ENCODE data around the gene MAB21L3.
"Not testable (repeated sequence)": the region's sequence is repeated elsewhere in the genome, so short reads cannot be mapped to it uniquely, and the experiment has no call there.

Gene MAB21L3

DNA sequence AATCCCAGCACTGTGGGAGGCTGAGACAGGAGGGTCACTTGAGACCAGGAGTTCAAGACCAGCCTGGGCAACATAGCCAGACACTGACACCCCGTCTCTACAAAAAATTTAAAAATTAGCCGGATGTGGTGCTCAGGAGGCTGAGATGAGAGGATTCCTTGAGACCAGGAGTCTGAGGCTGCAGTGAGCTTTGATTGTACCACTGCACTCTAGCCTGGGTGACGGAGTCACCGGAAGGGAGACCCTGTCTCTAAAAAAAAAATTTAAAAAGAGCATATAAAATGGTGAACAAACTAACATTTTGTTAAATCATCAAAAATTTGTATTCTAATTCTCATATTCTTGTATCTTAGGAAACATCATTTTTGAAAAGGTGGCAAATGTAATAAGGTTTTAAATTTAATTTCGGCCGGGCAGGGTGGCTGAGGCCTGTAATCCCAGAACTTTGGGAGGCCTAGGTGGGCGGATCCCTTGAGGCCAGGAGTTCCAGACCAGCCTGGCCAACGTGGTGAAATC, 27.1 kb downstream of the MAB21L3 start:
- DNase-seq, result no peak
- no peaks in the 10 kb centered on the region for H3K36me3 Mint-ChIP-seq
- H3K4me3 Mint-ChIP-seq, result peak overlapping the region in 1 of 2 donors; percentile 19
- peaks cover 0 to 9% of the 10 kb centered on the region in 2 donors for H3K4me1 Mint-ChIP-seq
- peaks cover under 1 to 1% of the 10 kb centered on the region in 2 donors for H3K9me3 Mint-ChIP-seq
- ATAC-seq (replicated peaks), result no peak
- H3K27ac Mint-ChIP-seq, result no peak overlapping the region
- peaks cover 13 to 29% of the 10 kb centered on the region in 2 donors for H3K27me3 Mint-ChIP-seq

- Mint-ChIP-seq H3K9me3 (peaks cover 7 to 10% of the 10 kb centered on the region in 2 donors), H3K4me1 (peaks cover 0 to 9% of the 10 kb centered on the region in 2 donors), H3K4me3 (no peak overlapping the region), H3K27me3 (peaks cover 11 to 31% of the 10 kb centered on the region in 2 donors), H3K27ac (no peak overlapping the region), H3K36me3 (peaks cover 2 to 5% of the 10 kb centered on the region in 2 donors)
- DNase-seq (no peak), ATAC-seq (replicated peaks) (no peak)
Observed at GRCh38 chr1:116139592-116140134, 28.5 kb downstream of the MAB21L3 start.

- DNase-seq (no peak), ATAC-seq (replicated peaks) (no peak)
- Mint-ChIP-seq H3K4me1 (peaks cover 0 to 3% of the 10 kb centered on the region in 2 donors), H3K27me3 (peaks cover 20 to 38% of the 10 kb centered on the region in 2 donors), H3K27ac (no peak overlapping the region), H3K9me3 (peaks cover 7 to 10% of the 10 kb centered on the region in 2 donors), H3K36me3 (peaks cover 2 to 5% of the 10 kb centered on the region in 2 donors), H3K4me3 (no peak overlapping the region)
Observed at GRCh38 chr1:116144151-116144550, 33.0 kb downstream of the MAB21L3 start.

DNA sequence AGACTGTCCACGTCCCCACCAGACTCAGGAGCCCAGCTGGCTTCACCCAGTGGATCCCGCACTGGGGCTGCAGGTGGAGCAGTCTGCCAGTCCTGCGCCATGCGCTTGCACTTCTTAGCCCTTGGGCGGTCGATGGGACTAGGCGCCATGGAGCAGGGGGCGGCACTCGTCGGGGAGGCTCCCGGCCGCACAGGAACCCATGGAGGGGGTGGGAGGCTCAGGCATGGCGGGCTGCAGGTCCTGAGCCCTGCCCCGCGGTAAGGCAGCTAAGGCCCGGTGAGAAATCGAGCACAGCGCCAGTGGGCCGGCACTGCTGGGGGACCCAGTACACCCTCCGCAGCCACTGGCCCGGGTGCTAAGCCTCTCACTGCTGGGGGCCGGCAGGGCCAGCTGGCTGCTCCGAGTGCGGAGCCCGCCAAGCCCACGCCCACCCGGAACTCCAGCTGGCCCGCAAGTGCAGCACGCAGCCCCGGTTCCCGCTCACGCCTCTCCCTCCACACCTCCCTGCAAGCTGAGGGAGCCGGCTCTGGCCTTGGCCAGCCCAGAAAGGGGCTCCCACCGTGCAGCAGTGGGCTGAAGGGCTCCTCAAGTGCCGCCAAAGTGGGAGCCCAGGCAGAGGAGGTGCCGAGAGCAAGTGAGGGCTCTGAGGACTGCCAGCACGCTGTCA, 35.4 kb downstream of the MAB21L3 start:
- H3K36me3 Mint-ChIP-seq; H3K4me1 Mint-ChIP-seq; DNase-seq; H3K27ac Mint-ChIP-seq; ATAC-seq (replicated peaks); H3K4me3 Mint-ChIP-seq; H3K9me3 Mint-ChIP-seq: not testable (repeated sequence)
- H3K27me3 Mint-ChIP-seq, result peaks cover 33 to 50% of the 10 kb centered on the region in 2 donors

DNA sequence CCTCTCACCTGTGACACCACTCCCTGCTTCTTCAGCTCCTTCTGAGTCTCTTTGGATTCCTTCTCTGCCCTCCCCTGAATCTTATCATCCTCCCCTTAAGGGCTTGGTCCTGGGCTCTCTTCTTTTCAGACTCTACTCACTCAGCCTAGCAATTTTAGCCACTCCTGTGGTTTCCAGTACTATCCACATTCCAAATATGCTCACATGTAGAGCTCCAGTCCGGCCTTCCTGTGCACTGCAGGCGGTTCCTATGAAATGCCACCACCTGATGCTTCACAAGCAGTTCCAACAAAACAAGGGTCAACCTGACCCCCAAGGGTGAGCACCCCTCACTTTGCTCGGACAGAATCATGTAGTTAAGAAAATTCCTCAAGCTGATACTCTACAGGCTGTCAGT, 35.9 kb downstream of the MAB21L3 start:
- Mint-ChIP-seq H3K4me3 (no peak overlapping the region), H3K27ac (no peak overlapping the region), H3K4me1 (peaks cover 3 to 9% of the 10 kb centered on the region in 2 donors), H3K9me3 (peaks cover 7 to 10% of the 10 kb centered on the region in 2 donors), H3K36me3 (peaks cover 2 to 5% of the 10 kb centered on the region in 2 donors), H3K27me3 (peaks cover 36 to 45% of the 10 kb centered on the region in 2 donors)
- ATAC-seq (replicated peaks), result no peak
- DNase-seq, result no peak

DNA sequence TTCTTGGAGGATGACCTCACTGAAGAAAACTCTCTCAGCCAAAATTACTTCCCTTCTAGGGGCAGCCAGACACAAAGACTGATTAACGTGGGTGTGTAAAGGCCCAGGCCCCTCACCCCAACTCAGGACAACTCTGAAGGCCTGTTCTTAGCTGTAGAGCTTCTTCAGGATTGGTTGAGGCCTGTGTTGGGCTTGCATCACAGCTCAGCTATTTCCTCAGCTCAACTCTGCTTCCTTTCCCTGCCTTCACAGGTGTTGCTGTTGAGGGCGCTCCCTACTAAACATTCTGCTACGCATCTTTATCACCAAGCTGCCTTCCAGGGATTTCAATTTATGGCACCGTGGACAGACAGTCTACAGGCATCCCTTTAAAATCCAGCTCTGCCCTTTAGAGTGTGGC, 36.8 kb downstream of the MAB21L3 start:
- H3K4me1 Mint-ChIP-seq, result peaks cover 6 to 16% of the 10 kb centered on the region in 2 donors
- H3K27ac Mint-ChIP-seq, result no peak overlapping the region
- peaks cover 7 to 10% of the 10 kb centered on the region in 2 donors for H3K9me3 Mint-ChIP-seq
- no peak for DNase-seq
- no peak for ATAC-seq (replicated peaks)
- H3K4me3 Mint-ChIP-seq, result no peak overlapping the region
- peaks cover 36 to 39% of the 10 kb centered on the region in 2 donors for H3K27me3 Mint-ChIP-seq
- peaks cover 2 to 5% of the 10 kb centered on the region in 2 donors for H3K36me3 Mint-ChIP-seq

GRCh38 chr1:116148967-116149366, 37.8 kb downstream of the MAB21L3 start:
- DNase-seq, result no peak
- ATAC-seq (replicated peaks), result no peak
- peaks cover 4% of the 10 kb centered on the region in 2 donors for H3K9me3 Mint-ChIP-seq
- peaks cover 7 to 20% of the 10 kb centered on the region in 2 donors for H3K4me1 Mint-ChIP-seq
- H3K27me3 Mint-ChIP-seq, result peaks cover 29 to 30% of the 10 kb centered on the region in 2 donors
- H3K27ac Mint-ChIP-seq, result no peak overlapping the region
- H3K36me3 Mint-ChIP-seq, result peaks cover 2 to 4% of the 10 kb centered on the region in 2 donors
- no peak overlapping the region for H3K4me3 Mint-ChIP-seq

GRCh38 chr1:116150368-116150767, 39.2 kb downstream of the MAB21L3 start:
- Mint-ChIP-seq H3K36me3 (no peaks in the 10 kb centered on the region), H3K4me3 (no peak overlapping the region), H3K9me3 (no peaks in the 10 kb centered on the region), H3K27me3 (peaks cover 26 to 39% of the 10 kb centered on the region in 2 donors), H3K27ac (no peak overlapping the region), H3K4me1 (peaks cover 7 to 20% of the 10 kb centered on the region in 2 donors)
- DNase-seq (no peak), ATAC-seq (replicated peaks) (no peak)

GRCh38 chr1:116151739-116152576, 40.8 kb downstream of the MAB21L3 start:
- H3K4me3 Mint-ChIP-seq, result peak overlapping the region; percentile 76 to 79
- DNase-seq, result peak; percentile 73
- H3K27ac Mint-ChIP-seq, result peak overlapping the region; percentile 70

GRCh38 chr1:116152577-116152943, 41.4 kb downstream of the MAB21L3 start:
- peak overlapping the region in 1 of 2 donors; percentile 79 for H3K4me3 Mint-ChIP-seq
- ATAC-seq (replicated peaks) (no peak), DNase-seq (no peak)
- peak overlapping the region; percentile 4 for H3K27ac Mint-ChIP-seq
- H3K27me3 Mint-ChIP-seq, result peaks cover 21 to 35% of the 10 kb centered on the region in 2 donors
- H3K9me3 Mint-ChIP-seq, result no peaks in the 10 kb centered on the region
- peaks cover 7 to 20% of the 10 kb centered on the region in 2 donors for H3K4me1 Mint-ChIP-seq
- no peaks in the 10 kb centered on the region for H3K36me3 Mint-ChIP-seq

More at GRCh38 chr1:116151739-116152576, 40.8 kb downstream of the MAB21L3 start:
- Mint-ChIP-seq H3K27me3 (peaks cover 24 to 39% of the 10 kb centered on the region in 2 donors), H3K36me3 (no peaks in the 10 kb centered on the region), H3K4me1 (peaks cover 7 to 20% of the 10 kb centered on the region in 2 donors), H3K9me3 (no peaks in the 10 kb centered on the region)
- ATAC-seq (replicated peaks), result peak; percentile 98 to 99

DNA sequence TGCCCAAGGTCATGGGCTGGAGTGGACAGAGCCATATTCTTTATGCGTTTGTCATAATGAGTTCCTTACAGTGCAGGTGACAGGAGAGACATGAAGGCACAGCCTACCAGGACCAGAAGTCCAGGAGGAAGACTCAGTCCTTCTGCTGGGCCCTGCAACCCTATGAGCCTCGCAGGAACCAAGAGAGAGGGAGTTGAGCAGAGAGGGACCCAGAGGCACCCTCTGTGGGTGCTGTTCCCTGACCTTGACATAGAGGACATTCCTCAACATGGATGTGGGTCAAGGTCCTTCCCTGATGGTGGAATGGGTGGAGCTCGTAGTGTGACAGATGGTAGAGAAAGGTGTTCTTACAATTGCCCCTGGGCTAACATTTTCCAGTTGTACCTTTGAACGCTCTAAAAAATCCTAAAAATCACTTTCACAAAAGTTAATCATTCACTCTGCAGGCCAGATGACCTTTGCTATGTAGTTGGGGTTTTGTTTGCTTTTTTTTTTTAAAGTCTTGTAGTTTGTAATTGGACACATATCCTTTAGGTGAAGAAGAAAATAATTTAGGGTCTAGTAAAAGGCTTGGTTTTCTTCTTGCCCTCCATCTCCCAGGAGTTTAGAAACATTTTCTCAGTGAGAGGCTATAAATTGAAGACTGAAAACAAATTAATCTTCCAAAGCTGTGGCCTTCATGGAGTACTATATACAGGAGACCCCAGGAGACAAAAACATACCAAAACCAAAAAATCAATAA, 41.9 kb downstream of the MAB21L3 start:
- ATAC-seq (replicated peaks), result no peak
- Mint-ChIP-seq H3K27me3 (peaks cover 21 to 35% of the 10 kb centered on the region in 2 donors), H3K36me3 (no peaks in the 10 kb centered on the region), H3K27ac (no peak overlapping the region), H3K4me1 (peaks cover 7 to 20% of the 10 kb centered on the region in 2 donors), H3K9me3 (no peaks in the 10 kb centered on the region), H3K4me3 (no peak overlapping the region)
- DNase-seq, result no peak

DNA sequence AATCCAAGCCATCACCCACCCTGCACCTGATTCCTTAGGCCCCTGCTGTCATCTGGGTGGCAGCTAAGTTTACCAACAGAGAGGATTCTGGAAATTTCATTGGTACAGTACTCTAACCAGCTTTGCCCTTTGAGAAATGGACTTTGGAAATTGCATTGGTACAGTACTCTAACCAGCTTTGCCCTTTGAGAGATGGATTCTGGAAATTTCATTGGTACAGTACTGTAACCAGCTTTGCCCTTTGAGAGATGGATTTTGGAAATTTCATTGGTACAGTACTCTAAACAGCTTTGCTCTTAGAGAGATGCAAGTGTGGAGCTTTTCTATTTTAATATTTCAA, 42.5 kb downstream of the MAB21L3 start:
- peaks cover 20 to 34% of the 10 kb centered on the region in 2 donors for H3K27me3 Mint-ChIP-seq
- no peak for ATAC-seq (replicated peaks)
- peaks cover 7 to 20% of the 10 kb centered on the region in 2 donors for H3K4me1 Mint-ChIP-seq
- DNase-seq, result no peak
- no peak overlapping the region for H3K4me3 Mint-ChIP-seq
- no peaks in the 10 kb centered on the region for H3K36me3 Mint-ChIP-seq
- H3K9me3 Mint-ChIP-seq, result peaks cover 1 to 3% of the 10 kb centered on the region in 2 donors
- no peak overlapping the region for H3K27ac Mint-ChIP-seq

- ATAC-seq (replicated peaks), result no peak
- Mint-ChIP-seq H3K4me3 (no peak overlapping the region), H3K27ac (no peak overlapping the region)
Observed at GRCh38 chr1:116154536-116154935, 43.3 kb downstream of the MAB21L3 start.

DNA sequence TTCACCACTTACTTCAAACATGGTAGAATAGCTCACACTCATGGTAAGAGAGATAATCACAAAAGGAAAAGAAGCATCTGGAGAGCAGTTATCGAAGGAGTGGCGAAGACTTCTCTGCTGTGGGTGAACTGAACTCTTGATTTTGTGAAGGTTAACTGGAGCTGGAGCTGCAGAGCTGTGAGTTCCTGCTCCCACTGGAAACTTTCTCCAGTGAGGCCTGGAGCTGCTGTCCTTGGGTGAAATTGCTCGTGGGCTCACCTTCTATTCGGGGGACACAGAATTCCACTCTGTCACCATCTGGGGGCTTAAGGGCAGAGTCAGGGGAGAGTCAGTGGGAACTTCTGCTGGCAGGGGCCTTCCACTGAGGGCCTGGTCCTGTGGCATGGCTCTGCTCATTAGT, 45.9 kb downstream of the MAB21L3 start:
- Mint-ChIP-seq H3K27me3 (peaks cover 10 to 25% of the 10 kb centered on the region in 2 donors), H3K36me3 (no peaks in the 10 kb centered on the region), H3K4me1 (peaks cover 4 to 11% of the 10 kb centered on the region in 2 donors), H3K4me3 (no peak overlapping the region), H3K27ac (no peak overlapping the region), H3K9me3 (peaks cover 4 to 7% of the 10 kb centered on the region in 2 donors)
- no peak for DNase-seq
- ATAC-seq (replicated peaks), result no peak

More at GRCh38 chr1:116154536-116154935, 43.3 kb downstream of the MAB21L3 start:
- no peak for DNase-seq
- peaks cover 7 to 20% of the 10 kb centered on the region in 2 donors for H3K4me1 Mint-ChIP-seq
- H3K36me3 Mint-ChIP-seq, result no peaks in the 10 kb centered on the region
- H3K9me3 Mint-ChIP-seq, result peaks cover 4 to 7% of the 10 kb centered on the region in 2 donors
- H3K27me3 Mint-ChIP-seq, result peaks cover 23 to 34% of the 10 kb centered on the region in 2 donors

All from stimulated activated naive B cell treated with anti-CD40 and anti-IgM and Interleukin-4, amounts not matched to agents 10 μg/mL and 1 μg/mL and 100 μg/mL, for 72 hours (primary cell).